H54 (cell line): ENCODE results near the gene MYH10.

Experiments used
- DNase-seq: peaks from one replicate; pipeline ENCODE4 v3.0.0; 2011; ENCODE audit warnings: low spot score, mixed read lengths; ENCODE audit not compliant: insufficient read length
- FAIRE-seq: peaks from 3 replicates; lab custom pipeline; 2011; peaks lifted over from hg19 to GRCh38; lab: Jason Lieb, UNC
- POLR2A ChIP-seq: IDR thresholded peaks from 2 replicates; pipeline ENCODE4 v1.6.1; 2011; ENCODE audit warnings: low read depth, mild to moderate bottlenecking, low read length

MYH10 gene

DNA sequence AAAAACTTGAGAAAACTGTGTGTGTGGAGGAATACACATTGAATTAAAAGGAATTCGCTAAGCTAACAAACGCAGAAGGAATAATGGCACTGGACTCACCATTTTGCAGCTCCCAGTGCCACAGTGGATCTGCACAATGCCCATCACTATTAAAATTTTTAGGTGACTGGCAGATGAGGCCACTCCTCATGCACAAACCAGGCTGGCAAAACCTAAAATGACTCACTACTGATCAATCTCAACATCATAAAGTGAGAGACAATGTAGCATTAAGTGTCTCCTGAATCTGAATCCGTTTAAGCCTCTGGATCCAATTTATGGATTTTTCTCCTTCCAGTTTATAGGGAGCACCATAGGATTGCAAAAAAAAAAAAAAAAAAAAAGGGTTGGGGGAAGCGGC is 20.6 kb downstream of the MYH10 start:
- no peak for TF ChIP-seq POLR2A
- FAIRE-seq, result no peak
- DNase-seq, result no peak

DNA sequence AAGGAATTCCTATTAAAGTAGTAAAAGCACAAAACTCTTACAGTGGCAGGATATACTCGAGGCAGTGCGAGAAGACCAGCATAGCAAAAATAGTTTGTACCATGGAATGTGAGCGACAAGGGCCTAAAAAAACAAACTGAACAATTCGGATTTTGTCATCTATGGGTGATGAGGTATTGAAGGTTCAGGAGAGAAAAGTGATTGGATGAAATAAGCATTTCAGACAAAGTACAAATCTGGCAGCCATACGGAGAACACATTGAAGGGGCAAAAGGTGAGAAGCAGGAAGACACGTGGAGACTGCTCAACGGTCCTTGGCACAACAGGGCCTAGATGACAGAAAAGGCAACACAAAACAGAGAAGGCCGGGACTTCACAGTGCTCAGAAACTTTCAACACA is 22.5 kb downstream of the MYH10 start:
- no peak for TF ChIP-seq POLR2A
- FAIRE-seq (no peak), DNase-seq (no peak)

DNA sequence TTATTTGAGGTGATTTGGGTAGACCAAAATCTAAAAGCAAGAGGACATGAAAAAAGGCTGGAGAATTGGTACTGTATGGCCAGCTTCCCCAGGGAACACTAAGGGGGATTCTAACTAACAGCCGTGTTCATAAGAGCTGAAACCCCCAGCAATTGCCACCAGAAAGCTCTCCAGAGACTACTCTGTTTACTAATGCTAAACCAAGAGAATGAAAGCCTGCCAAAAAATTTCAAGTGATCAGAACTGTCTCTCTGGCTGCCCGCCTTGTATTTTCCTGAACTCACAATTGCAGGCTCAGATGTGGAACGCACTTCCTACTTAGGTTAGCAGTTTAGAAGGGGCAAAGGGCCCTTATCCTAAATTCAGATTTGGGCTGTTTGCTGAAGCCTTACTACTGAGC is 24.1 kb downstream of the MYH10 start:
- DNase-seq (no peak), FAIRE-seq (no peak)
- no peak for TF ChIP-seq POLR2A

DNA sequence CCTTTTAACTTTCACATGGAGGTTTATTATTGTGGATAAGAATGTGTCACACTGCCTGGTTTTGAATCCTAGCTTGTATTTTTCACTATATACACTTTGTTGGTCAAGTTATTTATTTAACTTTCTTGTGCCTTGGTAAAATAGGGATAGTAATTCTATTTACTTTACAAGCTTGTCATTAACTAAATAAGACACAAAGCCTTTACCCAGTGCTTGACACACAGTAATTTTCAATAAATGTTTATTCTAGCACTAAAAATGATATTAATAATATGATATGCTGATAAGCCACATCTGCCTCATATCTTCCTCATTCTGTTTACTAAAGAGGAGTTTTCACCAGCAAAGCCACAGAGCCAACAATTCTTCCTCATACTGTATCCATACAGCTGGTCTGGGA is 27.8 kb downstream of the MYH10 start:
- DNase-seq (no peak), FAIRE-seq (no peak)
- no peak for TF ChIP-seq POLR2A

DNA sequence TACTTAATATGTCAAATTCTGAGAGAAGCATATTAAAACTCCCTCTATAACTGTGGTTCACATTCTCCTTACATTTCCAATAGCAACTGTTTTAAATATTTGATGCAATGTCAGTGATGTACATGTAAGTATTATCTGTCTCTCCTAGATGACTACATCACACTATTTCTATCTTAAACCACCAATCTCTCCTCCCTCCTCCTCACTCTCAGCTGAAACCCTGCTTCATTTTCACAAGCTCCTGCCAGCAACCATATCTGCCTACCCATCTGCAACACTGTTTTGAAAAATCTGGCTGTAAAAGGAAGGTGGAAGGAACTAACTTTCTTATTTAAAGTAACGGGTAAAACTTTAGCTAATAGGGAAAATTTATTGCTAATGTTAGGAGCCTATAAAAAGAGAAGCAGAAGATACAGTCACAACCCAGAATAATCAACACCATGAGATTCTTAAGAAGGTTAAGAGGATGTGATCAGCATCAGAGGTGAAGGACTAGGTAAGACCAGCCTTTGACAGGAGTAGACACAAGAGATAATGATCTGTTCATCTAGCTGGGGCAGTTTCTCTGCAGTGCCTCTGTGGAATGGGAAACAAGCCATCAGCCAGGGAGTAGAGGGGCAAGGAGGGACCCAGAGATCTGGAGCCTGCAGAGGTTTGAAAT is 31.0 kb downstream of the MYH10 start:
- no peak for TF ChIP-seq POLR2A
- FAIRE-seq (no peak), DNase-seq (no peak)

DNA sequence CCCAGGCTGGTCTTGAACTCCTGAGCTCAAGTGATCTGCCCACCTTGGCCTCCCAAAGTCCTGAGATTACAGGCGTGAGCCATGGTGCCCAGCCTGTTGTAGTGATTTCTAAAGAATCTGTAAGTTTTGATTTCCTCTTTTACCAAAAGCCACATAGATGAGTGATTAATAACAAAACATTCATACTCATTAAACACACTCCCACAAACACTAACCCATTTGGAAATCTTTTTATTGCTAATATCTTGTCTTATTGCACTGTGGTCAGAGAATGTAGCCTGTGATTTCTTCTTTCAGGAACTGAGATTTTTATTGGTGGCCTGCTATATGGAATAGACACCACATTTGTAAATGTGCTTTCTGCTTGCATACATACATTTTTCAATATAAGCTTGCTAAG is 31.6 kb downstream of the MYH10 start:
- no peak for FAIRE-seq

DNA sequence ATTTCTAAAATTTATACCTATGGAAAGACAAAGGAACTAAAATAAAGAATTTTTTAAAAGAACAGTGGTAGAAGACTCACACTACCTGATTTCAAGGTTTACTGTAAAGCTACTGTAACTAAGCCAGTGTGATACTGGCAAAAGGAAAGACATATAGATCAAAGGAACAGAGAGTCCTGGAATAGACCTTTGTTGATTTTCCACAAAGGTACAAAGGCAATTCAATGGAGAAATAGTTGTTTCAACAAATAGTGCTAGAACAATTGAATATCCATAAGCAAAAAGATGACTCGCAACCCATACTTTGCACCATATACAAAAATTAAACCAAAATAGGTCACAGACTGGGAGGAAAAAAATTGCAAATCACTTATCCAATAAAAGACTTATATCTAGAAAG is 36.7 kb downstream of the MYH10 start:
- no peak for TF ChIP-seq POLR2A
- DNase-seq (no peak), FAIRE-seq (no peak)

More for the DNA sequence above, 31.6 kb downstream of the MYH10 start:
- no peak for DNase-seq
- no peak for TF ChIP-seq POLR2A

DNA sequence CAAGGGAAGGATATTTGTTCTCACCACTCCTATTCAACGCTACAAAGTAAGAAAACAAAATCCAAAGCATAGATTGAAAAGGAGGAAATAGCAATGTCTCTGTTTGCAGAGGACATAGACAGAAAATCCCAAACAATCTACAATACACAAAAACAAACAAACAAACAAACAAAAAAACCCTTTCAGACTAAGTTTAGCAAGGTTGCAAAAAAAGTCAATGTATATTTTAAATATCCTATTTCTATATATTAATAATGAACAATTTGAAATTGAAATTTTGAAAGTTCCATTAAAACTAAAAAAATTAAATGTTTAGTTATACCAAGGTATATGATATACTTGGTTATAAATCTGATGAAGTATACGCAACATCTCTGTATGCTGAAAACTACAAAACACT is 37.2 kb downstream of the MYH10 start:
- FAIRE-seq, result no peak
- TF ChIP-seq POLR2A, result no peak
- no peak for DNase-seq

DNA sequence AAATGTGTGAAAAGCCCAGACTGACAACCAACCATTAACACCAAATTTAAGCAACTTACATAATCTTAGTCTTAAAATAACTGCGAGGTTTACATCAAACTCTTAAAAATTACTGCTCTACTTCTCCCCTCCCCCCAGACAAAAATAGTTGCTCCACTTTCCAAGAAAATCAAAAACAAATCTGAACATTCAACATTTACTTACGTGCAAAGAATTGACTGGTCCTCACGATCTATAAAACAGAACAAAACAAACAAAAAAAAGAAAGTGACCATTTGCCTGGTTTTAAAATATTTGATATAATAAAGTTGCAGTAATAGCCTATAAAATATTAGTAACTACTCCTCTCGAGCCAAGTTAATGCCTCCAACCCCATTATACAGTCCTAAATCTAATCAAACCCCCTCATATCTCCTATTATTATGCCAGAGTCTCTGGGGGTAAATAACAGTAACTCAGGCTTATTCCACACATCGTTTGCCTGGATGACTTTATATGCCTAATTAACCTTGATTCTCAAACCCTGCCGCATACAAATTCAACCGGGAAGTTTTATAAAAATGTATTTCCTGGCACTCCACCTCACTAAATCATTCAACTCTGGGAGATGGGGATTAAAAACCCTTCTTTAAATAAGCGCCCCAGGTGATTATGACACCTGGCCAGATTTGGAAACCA is 41.5 kb downstream of the MYH10 start:
- FAIRE-seq (no peak), DNase-seq (no peak)
- no peak for TF ChIP-seq POLR2A

DNA sequence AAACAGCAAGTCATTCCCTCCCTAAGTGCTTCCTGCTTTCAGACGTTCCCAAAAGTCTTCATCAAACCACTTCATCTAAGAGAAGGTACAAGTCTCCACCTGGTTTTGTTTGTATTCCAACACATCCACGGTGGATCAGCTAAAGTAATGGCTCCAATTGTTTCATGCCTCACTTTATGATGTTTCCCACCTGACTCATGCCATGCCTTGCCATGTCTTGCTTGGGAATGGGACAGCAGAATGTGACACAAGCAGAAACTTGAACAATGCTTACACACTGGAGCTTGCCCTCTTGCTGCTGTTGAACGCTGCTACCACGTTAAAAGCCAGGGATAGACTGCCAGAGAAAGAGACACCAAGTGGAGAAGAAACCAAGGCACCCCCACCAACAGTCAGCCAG is 43.8 kb downstream of the MYH10 start:
- no peak for FAIRE-seq
- no peak for DNase-seq
- TF ChIP-seq POLR2A, result no peak

DNA sequence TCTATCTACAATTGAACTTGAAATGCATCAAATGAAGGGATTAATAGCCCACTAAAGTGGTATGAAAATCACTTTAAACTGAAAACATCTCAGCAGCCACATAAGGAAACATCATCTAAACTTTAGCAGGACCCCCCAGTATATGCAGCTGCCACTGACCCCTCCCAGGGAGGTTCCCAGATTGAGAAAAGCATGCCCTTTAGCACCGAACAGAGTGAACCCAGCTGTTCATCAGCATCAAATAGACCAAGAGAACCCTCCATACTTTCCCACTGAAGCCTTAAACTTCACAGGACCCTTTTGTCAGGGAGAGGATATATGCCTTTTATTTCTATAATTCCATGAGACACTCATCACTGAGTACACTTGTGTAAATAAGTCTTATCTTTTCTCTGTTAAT is 44.6 kb downstream of the MYH10 start:
- DNase-seq, result no peak
- no peak for TF ChIP-seq POLR2A
- no peak for FAIRE-seq

DNA sequence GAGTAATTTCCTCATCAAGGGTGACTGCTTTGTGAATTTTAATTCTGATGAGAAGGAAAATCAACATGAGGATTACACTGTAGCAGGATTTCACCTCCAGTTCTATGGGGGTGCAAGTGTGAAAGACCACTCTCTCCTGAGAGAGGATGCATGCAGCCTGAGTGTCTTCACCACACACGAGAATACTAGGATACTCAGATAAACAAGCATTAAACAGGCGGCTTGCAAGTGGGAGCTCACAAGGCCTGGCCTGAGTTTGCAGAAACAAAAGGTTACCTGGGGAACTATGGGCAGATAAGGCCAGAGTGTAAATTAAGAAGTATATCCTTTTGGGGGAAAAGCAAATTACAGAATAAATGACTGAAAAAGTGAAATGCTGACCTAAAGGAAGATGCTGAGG is 46.6 kb downstream of the MYH10 start:
- DNase-seq (no peak), FAIRE-seq (no peak)
- no peak for TF ChIP-seq POLR2A

DNA sequence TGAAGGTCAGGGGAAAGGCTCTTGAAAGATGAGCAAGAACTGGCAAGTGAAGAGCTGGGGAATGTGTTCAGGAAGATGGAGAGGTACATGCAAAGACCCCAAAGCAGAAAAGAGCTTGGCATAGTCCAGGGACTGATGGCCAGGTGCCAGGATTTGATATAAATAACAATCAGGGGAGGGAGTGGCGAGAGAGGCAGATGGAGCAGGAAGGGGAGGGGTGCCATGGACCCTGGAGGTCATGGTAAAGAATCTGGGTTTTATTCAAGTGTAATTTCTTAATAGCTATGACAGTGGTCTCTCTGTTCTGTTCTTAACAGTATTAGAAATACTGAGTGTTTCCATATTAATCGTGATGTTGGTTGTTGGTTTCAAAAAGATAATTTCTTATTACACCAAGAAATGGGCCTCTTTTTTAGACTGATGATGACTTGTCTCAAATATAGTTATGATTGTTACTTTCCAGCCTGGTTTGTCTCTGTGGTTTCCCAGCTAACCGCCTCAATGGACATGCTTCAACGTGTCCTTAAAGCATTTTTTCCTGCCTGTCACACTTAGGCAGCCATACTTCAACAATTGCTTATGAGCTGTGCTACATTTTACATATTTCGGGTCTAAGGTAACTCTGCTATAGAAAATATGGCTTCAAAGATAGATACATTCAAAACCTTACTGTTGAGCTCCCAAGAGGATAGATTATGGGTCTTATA is 49.4 kb downstream of the MYH10 start:
- TF ChIP-seq POLR2A, result no peak
- DNase-seq (no peak), FAIRE-seq (no peak)

DNA sequence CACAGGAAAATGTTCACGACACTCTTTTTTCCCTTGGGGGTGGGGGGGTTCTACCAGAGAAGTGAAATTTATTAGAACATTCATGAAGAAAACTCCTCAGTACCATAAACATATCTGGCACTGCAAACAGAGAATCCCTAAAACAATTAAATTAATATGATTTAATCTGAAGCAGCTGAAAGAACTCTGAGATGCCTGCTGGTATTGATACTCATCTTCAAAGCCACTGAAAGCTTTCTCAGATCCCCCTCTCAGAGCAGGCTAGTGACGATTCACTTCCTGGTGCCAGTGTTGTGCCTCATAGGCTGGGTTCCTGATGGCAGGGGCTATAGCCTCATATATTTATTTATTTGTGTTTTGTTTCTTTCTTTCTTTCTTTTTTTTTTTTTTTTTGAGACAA is 52.7 kb downstream of the MYH10 start:
- no peak for TF ChIP-seq POLR2A
- no peak for DNase-seq
- FAIRE-seq, result no peak
